ENCODE data around the gene LIME1.

Gene LIME1

GRCh38 chr20:63689046-63690002, 47.1 kb upstream of the LIME1 start:
- Histone ChIP-seq H3K27ac (replicated peaks; ENCODE audit: low read length) (no peak overlapping the region), H4K8ac (ENCODE audit: low read depth, low read length) (no peak overlapping the region), H2BK12ac (ENCODE audit: low read length) (peak overlapping the region; percentile 41), H3K9ac (ENCODE audit: low read depth, low read length, poor library complexity) (no peak overlapping the region), H3K18ac (ENCODE audit: low read length) (peak overlapping the region; percentile 48), H3K79me1 (ENCODE audit: low read depth, low read length) (no peaks in the 10 kb centered on the region), H3K4me1 (ENCODE audit: control insufficient read depth in 2 of 2, insufficient read depth in 1 of 2, low read depth in 1 of 2, low read length in 2 of 2) (peaks cover 12 to 17% of the 10 kb centered on the region in 2 donors), H3K9me3 (replicated peaks in 1 of 2; ENCODE audit: control insufficient read depth in 2 of 2, insufficient read depth in 1 of 2, low read depth in 1 of 2, low read length in 2 of 2) (peaks cover 0 to 3% of the 10 kb centered on the region in 2 donors), H3K27me3 (ENCODE audit: control insufficient read depth in 3 of 3, insufficient read depth in 3 of 3, low read depth in 1 of 3, low read length in 3 of 3) (no peaks in the 10 kb centered on the region), H3K23ac (ENCODE audit: low read depth, low read length, poor library complexity) (no peak overlapping the region), H2BK5ac (ENCODE audit: low read length) (no peak overlapping the region), H2BK15ac (ENCODE audit: low read length) (peak overlapping the region; percentile 75), H2AFZ (ENCODE audit: low read length) (no peak overlapping the region), H3K14ac (ENCODE audit: low read length) (peak overlapping the region; percentile 21), H2AK5ac (ENCODE audit: low read depth, low read length) (peak overlapping the region; percentile 70), H2BK120ac (ENCODE audit: low read depth, low read length) (no peak overlapping the region), H3K36me3 (replicated peaks in 1 of 2; ENCODE audit: control insufficient read depth in 2 of 2, insufficient read depth in 2 of 2, low read length in 2 of 2) (peaks cover 0 to 13% of the 10 kb centered on the region in 2 donors), H3K4me2 (ENCODE audit: insufficient read depth, low read length, poor library complexity, severe bottlenecking) (no peak overlapping the region), H4K91ac (ENCODE audit: low read depth, low read length, poor library complexity) (no peak overlapping the region), H3K4ac (ENCODE audit: low read length) (no peak overlapping the region), H3K4me3 (ENCODE audit: low read length in 2 of 2) (no peak overlapping the region)
- no peak for DNase-seq (ENCODE audit: low spot score)
- WGBS, 2 donors (ENCODE audit: extremely low coverage in 2 of 2, insufficient read length in 2 of 2, insufficient replicate concordance in 1 of 2), result no CpG with 5 or more reads among the region's 44 CpGs

- Histone ChIP-seq H3K9ac (ENCODE audit: low read depth, low read length, poor library complexity) (no peak overlapping the region), H3K9me3 (replicated peaks in 1 of 2; ENCODE audit: control insufficient read depth in 2 of 2, insufficient read depth in 1 of 2, low read depth in 1 of 2, low read length in 2 of 2) (peaks cover 0 to 3% of the 10 kb centered on the region in 2 donors), H3K14ac (ENCODE audit: low read length) (no peak overlapping the region), H2AFZ (ENCODE audit: low read length) (no peak overlapping the region), H4K91ac (ENCODE audit: low read depth, low read length, poor library complexity) (no peak overlapping the region), H3K4ac (ENCODE audit: low read length) (no peak overlapping the region), H3K23ac (ENCODE audit: low read depth, low read length, poor library complexity) (peak overlapping the region; percentile 31), H3K79me1 (ENCODE audit: low read depth, low read length) (no peaks in the 10 kb centered on the region), H2BK12ac (ENCODE audit: low read length) (no peak overlapping the region), H3K4me1 (ENCODE audit: control insufficient read depth in 2 of 2, insufficient read depth in 1 of 2, low read depth in 1 of 2, low read length in 2 of 2) (peaks cover 12 to 17% of the 10 kb centered on the region in 2 donors), H3K36me3 (replicated peaks in 1 of 2; ENCODE audit: control insufficient read depth in 2 of 2, insufficient read depth in 2 of 2, low read length in 2 of 2) (peaks cover 0 to 22% of the 10 kb centered on the region in 2 donors), H3K27ac (replicated peaks; ENCODE audit: low read length) (no peak overlapping the region), H3K27me3 (ENCODE audit: control insufficient read depth in 3 of 3, insufficient read depth in 3 of 3, low read depth in 1 of 3, low read length in 3 of 3) (no peaks in the 10 kb centered on the region), H2AK5ac (ENCODE audit: low read depth, low read length) (peak overlapping the region; percentile 70), H2BK15ac (ENCODE audit: low read length) (peak overlapping the region; percentile 75), H3K4me3 (ENCODE audit: low read length in 2 of 2) (no peak overlapping the region), H2BK5ac (ENCODE audit: low read length) (no peak overlapping the region), H3K18ac (ENCODE audit: low read length) (peak overlapping the region; percentile 38), H4K8ac (ENCODE audit: low read depth, low read length) (no peak overlapping the region), H3K4me2 (ENCODE audit: insufficient read depth, low read length, poor library complexity, severe bottlenecking) (peak overlapping the region; percentile 11), H2BK120ac (ENCODE audit: low read depth, low read length) (no peak overlapping the region)
- no CpG with 5 or more reads among the region's 40 CpGs for WGBS, 2 donors (ENCODE audit: extremely low coverage in 2 of 2, insufficient read length in 2 of 2, insufficient replicate concordance in 1 of 2)
- no peak for DNase-seq (ENCODE audit: low spot score)
Observed at GRCh38 chr20:63690003-63690897, 46.2 kb upstream of the LIME1 start.

DNA sequence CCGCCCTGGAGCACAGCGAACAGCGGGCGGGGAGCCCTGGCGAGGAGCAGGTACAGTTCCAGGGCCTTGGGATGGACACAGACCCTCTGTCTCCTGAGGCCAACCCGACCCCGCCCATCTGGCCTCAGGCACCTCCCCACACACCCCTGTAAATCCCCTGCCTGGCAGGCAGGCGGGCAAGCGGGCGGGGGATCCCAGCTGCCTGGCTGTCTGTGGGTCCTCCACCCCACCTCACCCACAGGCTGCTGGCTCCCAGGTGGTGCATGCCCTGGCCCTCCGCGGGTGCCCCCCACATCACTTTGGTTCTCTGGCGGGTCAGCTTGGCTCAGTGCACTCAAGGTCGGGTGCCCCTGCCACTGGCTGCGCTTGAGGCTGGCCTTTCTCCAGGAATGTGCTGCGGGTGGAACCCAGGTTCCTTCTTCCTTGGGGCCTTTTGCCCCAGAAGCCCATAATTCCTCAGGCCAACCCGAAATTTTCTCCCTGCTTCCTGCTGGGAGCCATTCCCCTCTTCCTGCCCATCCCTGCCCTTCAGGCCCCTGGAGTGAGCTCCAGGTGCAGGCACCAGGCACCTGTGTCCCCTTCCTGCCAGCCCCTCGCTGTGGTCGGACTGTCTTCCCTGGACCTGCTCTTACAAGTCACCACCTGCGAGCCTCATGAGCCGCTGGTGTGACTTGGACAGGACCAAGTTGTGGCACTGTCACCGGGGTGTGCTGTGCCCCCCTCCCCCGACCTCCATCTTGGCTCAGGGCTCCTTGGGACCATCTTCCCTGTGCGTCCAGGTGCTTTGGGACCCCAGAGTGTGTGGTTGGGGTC, 45.4 kb upstream of the LIME1 start:
- Histone ChIP-seq H3K27me3 (ENCODE audit: control insufficient read depth in 3 of 3, insufficient read depth in 3 of 3, low read depth in 1 of 3, low read length in 3 of 3) (no peaks in the 10 kb centered on the region), H3K4me2 (ENCODE audit: insufficient read depth, low read length, poor library complexity, severe bottlenecking) (no peak overlapping the region), H3K4me1 (ENCODE audit: control insufficient read depth in 2 of 2, insufficient read depth in 1 of 2, low read depth in 1 of 2, low read length in 2 of 2) (peaks cover 11 to 14% of the 10 kb centered on the region in 2 donors), H2BK12ac (ENCODE audit: low read length) (no peak overlapping the region), H3K9ac (ENCODE audit: low read depth, low read length, poor library complexity) (no peak overlapping the region), H4K91ac (ENCODE audit: low read depth, low read length, poor library complexity) (no peak overlapping the region), H2AFZ (ENCODE audit: low read length) (no peak overlapping the region), H3K79me1 (ENCODE audit: low read depth, low read length) (no peaks in the 10 kb centered on the region), H3K9me3 (replicated peaks in 1 of 2; ENCODE audit: control insufficient read depth in 2 of 2, insufficient read depth in 1 of 2, low read depth in 1 of 2, low read length in 2 of 2) (peaks cover 0 to 3% of the 10 kb centered on the region in 2 donors), H3K4me3 (ENCODE audit: low read length in 2 of 2) (no peak overlapping the region), H4K8ac (ENCODE audit: low read depth, low read length) (no peak overlapping the region), H2AK5ac (ENCODE audit: low read depth, low read length) (no peak overlapping the region), H3K18ac (ENCODE audit: low read length) (peak overlapping the region; percentile 2), H3K23ac (ENCODE audit: low read depth, low read length, poor library complexity) (peak overlapping the region; percentile 3), H2BK120ac (ENCODE audit: low read depth, low read length) (no peak overlapping the region), H2BK15ac (ENCODE audit: low read length) (no peak overlapping the region), H3K27ac (replicated peaks; ENCODE audit: low read length) (no peak overlapping the region), H3K36me3 (replicated peaks in 1 of 2; ENCODE audit: control insufficient read depth in 2 of 2, insufficient read depth in 2 of 2, low read length in 2 of 2) (peaks cover 0 to 30% of the 10 kb centered on the region in 2 donors), H3K4ac (ENCODE audit: low read length) (no peak overlapping the region), H3K14ac (ENCODE audit: low read length) (no peak overlapping the region), H2BK5ac (ENCODE audit: low read length) (no peak overlapping the region)
- no CpG with 5 or more reads among the region's 24 CpGs for WGBS, 2 donors (ENCODE audit: extremely low coverage in 2 of 2, insufficient read length in 2 of 2, insufficient replicate concordance in 1 of 2)
- DNase-seq (ENCODE audit: low spot score), result no peak

All from neuronal stem cell (in vitro differentiated cells).